ENCODE measurements around the gene APOL6.

The APOL6 gene

GRCh38 chr22:35642305-35642741 is 5.9 kb upstream of the APOL6 start:
- no peaks in the 10 kb centered on the region for H3K27me3 ChIP-seq (ENCODE audit: insufficient read depth, poor library complexity, severe bottlenecking)
- H3K27ac ChIP-seq (replicated peaks): no peak overlapping the region
- DNase-seq (ENCODE audit: low read depth in 1 of 2, low spot score in 1 of 2): no peak
- H3K4me3 ChIP-seq (replicated peaks; ENCODE audit: insufficient read depth, low read length): no peak overlapping the region
- TF ChIP-seq CTCF (IDR thresholded peaks at IDR 0.05; ENCODE audit: insufficient read depth, low read length) (no peak), REST (IDR thresholded peaks at IDR 0.05; ENCODE audit: insufficient replicate concordance, low read depth) (no peak), GABPA (IDR thresholded peaks at IDR 0.05; ENCODE audit: low read depth) (no peak), SPI1 (IDR thresholded peaks at IDR 0.05; ENCODE audit: borderline replicate concordance, low read depth) (no peak), POLR2AphosphoS5 (IDR thresholded peaks at IDR 0.05; ENCODE audit: low read depth) (no peak)

- Histone ChIP-seq H3K27me3 (ENCODE audit: insufficient read depth, poor library complexity, severe bottlenecking) (no peaks in the 10 kb centered on the region), H3K27ac (replicated peaks) (no peak overlapping the region), H3K4me3 (replicated peaks; ENCODE audit: insufficient read depth, low read length) (no peak overlapping the region)
- no peak for DNase-seq (ENCODE audit: low read depth in 1 of 2, low spot score in 1 of 2)
- TF ChIP-seq REST (IDR thresholded peaks at IDR 0.05; ENCODE audit: insufficient replicate concordance, low read depth) (no peak), SPI1 (IDR thresholded peaks at IDR 0.05; ENCODE audit: borderline replicate concordance, low read depth) (no peak), GABPA (IDR thresholded peaks at IDR 0.05; ENCODE audit: low read depth) (no peak), CTCF (IDR thresholded peaks at IDR 0.05; ENCODE audit: insufficient read depth, low read length) (no peak), POLR2AphosphoS5 (IDR thresholded peaks at IDR 0.05; ENCODE audit: low read depth) (no peak)
Measured at GRCh38 chr22:35643991-35644390, 4.3 kb upstream of the APOL6 start.

DNA sequence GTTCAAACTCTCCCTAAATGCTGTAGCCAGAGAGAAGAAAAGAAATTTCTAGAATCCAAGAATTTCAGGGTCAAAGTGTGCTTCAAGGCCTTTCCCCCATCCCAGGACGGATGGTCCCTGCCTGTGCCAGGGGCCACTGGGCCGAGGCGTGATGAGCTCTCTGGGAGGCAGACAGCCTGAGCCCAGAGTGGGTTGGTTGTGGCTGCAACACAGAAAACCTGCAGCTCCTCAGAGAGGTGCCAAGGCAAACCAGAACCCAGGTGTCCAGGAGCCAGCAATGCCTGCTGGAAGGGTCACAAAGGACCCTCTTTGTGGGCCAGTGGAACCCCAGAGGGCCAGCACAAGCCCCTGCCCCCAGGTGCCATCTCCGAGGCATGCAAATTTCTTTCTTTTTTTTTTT is 2.6 kb upstream of the APOL6 start:
- Histone ChIP-seq H3K4me3 (replicated peaks; ENCODE audit: insufficient read depth, low read length) (no peak overlapping the region), H3K27me3 (ENCODE audit: insufficient read depth, poor library complexity, severe bottlenecking) (no peaks in the 10 kb centered on the region), H3K27ac (replicated peaks) (no peak overlapping the region)
- TF ChIP-seq SPI1 (IDR thresholded peaks at IDR 0.05; ENCODE audit: borderline replicate concordance, low read depth) (no peak), POLR2AphosphoS5 (IDR thresholded peaks at IDR 0.05; ENCODE audit: low read depth) (no peak), GABPA (IDR thresholded peaks at IDR 0.05; ENCODE audit: low read depth) (no peak), REST (IDR thresholded peaks at IDR 0.05; ENCODE audit: insufficient replicate concordance, low read depth) (no peak), CTCF (IDR thresholded peaks at IDR 0.05; ENCODE audit: insufficient read depth, low read length) (no peak)
- no peak for DNase-seq (ENCODE audit: low read depth in 1 of 2, low spot score in 1 of 2)

Data from HL-60 (cell line).